SKM-1 treated with dmso at 0.1 percent for 144 hours (cell line): ENCODE data around the gene STK16.
A peak's percentile ranks its signal among the peaks of the same experiment; 100 is the strongest.
"Not testable (repeated sequence)": the region's sequence is repeated elsewhere in the genome, so short reads cannot be mapped to it uniquely, and the experiment has no call there.

Source experiments
- DNase-seq: peaks from one replicate; lab custom pipeline; 2025; ENCODE audit not compliant: unreplicated experiment; lab: John Stamatoyannopoulos, UW

Gene STK16

GRCh38 chr2:219243291-219243761, 2.0 kb upstream of the STK16 start:
- DNase-seq: no peak

- no peak for DNase-seq
Observed at GRCh38 chr2:219244789-219245147, 511 bp upstream of the STK16 start.

GRCh38 chr2:219245899-219246230, 586 bp downstream of the STK16 start:
- no peak for DNase-seq

- no peak for DNase-seq
Observed at GRCh38 chr2:219246559-219246958, 1.3 kb downstream of the STK16 start.

GRCh38 chr2:219247678-219248642, 2.7 kb downstream of the STK16 start:
- no peak for DNase-seq

- DNase-seq: no peak
Observed at GRCh38 chr2:219248845-219249202, 3.5 kb downstream of the STK16 start.

- peak; percentile 14 for DNase-seq
Observed at GRCh38 chr2:219249203-219249980, 4.1 kb downstream of the STK16 start.

GRCh38 chr2:219250049-219250781, 4.9 kb downstream of the STK16 start:
- no peak for DNase-seq

GRCh38 chr2:219251656-219252055, 6.4 kb downstream of the STK16 start:
- no peak for DNase-seq

GRCh38 chr2:219252084-219252483, 6.8 kb downstream of the STK16 start:
- no peak for DNase-seq

- DNase-seq: no peak
Observed at GRCh38 chr2:219252570-219252899, 7.3 kb downstream of the STK16 start.

GRCh38 chr2:219252900-219253752, 7.8 kb downstream of the STK16 start, which contains the start of gene TUBA4B:
TUBA4B (plus strand) TSS chr2:219253243; CDS start chr2:219253408, 165 bp downstream.
- DNase-seq: peak; percentile 58

GRCh38 chr2:219253753-219254589, 8.7 kb downstream of the STK16 start, which contains the start of gene TUBA4A:
TUBA4A (minus strand) TSS chr2:219253918; CDS start chr2:219253858, 60 bp downstream.
- peak; percentile 64 for DNase-seq

GRCh38 chr2:219254590-219255201, 9.4 kb downstream of the STK16 start:
- DNase-seq: peak; percentile 83

- DNase-seq: not testable (repeated sequence)
Observed at GRCh38 chr2:219258942-219259341, 13.7 kb downstream of the STK16 start.

GRCh38 chr2:219261024-219261855, 16.0 kb downstream of the STK16 start:
- no peak for DNase-seq

- DNase-seq: no peak
Observed at GRCh38 chr2:219266232-219266631, 21.0 kb downstream of the STK16 start.

- no peak for DNase-seq
Observed at GRCh38 chr2:219266886-219267285, 21.6 kb downstream of the STK16 start.
